ENCODE results near the gene TRIM9.

Gene TRIM9

DNA sequence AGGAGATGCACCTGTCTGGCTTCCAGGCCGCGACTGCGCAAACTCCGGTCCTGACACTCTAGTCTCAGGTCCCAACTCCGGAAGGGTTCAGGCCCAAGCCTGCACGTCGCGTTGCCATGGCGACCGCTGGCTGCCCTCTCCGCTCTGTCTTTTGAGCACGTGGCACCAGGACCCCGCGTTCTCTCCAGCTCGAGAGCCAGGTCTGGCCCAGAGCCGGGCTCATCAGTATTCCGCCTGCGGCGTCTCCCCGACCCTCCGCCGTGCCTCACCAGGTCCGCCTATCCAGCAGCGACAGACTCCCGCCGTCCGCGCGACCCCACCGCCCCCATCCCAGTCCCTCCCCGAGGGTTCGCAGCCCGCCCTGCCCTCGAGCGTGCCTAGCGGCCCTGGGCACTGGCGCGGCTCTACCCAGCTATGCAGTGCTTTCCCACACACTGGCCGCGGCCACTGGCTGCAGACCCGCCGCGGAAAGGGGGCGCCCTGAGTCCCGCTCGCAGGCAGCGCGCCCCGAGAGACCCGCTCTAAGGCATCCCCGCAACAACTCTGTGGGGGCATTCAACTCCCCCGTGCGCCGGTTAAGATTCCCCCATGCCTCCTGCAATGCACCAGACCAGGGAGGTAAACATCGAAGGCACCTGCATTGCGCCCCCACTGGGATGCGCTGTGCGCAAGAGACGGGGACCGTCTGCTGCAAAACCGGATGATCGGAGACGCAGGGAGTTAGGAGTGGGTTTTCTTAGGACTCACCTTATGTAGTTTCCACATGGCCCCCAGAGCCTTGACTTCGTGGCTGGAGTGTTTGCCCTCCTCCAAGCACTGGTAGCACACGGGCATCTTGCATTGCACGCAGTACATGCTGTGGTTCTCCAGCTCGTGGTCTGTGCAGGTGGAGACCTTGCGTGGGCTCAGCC is 1.3 kb downstream of the TRIM9 start:
- DNase-seq, result peak in 3 of 5 experiments; percentile 12 to 56 (median 18)

DNA sequence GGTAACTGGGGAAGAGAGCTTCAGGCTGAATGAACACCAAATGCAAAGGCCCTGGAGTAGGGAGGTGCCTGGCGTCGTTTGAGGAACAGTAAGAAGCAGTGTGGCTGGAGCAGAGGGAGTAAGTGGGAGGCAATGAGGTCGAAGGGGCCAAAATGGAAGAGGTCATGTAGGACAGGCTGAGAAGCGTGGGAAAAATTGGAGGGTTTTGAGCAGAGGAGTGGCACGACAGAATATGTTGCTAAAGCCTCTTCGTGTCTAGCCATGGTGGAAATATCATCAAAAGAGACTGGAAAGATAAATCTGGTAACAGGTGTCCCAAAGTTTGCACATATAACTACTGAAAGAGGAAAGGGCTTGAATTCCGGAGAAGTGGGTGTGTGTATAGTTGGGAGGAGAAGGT is 1.9 kb downstream of the TRIM9 start:
- DNase-seq, result no peak

- no peak for DNase-seq
Observed at GRCh38 chr14:51089278-51089677, 5.6 kb downstream of the TRIM9 start.

DNA sequence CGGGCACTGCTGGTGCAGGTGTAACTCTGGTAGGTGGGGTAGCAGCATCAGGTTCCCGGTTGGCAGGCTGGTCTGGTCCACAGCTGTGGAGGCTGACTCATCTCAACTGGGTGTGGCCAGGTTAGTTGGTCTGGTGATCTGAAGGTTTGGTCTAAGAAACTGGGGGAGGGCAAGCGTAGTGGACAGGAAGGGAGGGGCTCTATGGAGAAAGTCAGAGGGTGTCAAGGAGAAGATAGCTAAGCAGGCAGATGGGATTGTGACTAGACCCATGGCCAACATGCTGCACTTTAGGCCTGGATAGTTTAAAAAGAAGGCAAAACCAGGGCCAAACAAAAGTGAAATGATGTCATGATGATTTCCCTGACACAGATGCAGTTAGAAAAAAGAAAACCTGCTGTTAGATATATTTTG is 7.9 kb downstream of the TRIM9 start:
- no peak for DNase-seq

DNA sequence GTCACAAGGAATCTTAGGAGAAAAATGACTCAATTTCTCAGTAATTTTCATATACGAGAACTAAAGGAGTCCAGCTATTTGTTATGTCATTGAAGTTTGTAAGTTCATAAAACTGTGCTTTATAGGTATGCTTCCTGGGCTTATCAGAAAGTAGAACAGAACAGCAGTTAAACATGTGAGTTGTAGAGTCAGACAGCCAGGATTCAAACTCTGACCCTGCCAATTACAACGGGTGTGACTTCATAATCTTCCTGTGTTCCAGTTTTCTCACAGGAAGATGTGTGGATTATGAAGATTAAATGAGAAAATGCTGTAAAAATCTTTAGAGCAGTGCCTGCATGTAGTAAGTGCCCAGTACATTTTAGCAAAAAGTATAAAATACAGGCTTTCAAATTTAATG is 8.9 kb downstream of the TRIM9 start:
- DNase-seq, result no peak

- no peak for DNase-seq
Observed at GRCh38 chr14:51084962-51085361, 9.9 kb downstream of the TRIM9 start.

DNA sequence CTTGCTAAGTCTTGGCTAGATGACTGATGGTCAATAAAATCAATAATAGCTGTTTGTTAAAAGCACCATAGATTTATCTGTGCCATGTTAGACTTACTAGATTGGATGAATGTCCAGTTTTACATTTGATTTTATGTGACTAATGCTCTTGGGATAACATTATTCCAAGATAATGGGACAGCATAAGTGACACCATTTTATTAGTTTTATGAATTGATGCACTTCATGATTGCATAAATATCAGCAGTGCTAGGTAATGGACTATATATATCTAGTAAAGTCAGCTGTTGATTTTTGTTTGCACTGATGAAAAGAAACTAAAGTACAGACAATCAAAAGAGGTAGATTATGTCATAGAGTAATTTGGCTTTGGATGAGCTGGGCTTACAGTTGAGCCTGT is 10.4 kb downstream of the TRIM9 start:
- DNase-seq, result no peak

DNA sequence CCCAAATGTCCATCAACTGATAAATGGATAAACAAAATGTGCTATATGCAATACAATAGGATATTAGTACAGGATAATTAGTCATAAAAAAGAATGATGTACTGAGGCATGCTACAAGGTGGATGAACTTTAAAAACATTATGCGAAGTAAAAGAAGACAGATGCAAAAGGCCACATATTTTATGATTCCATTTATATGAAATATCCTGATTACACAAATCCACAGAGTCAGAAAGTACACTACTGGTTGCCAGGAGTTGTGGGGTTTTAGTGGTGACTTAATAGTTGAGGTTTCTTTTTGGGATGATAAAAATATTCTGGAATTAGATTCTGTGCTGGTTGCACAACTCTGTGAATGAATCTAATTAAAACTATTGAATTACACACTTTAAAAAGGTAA is 12.6 kb downstream of the TRIM9 start:
- no peak for DNase-seq

DNA sequence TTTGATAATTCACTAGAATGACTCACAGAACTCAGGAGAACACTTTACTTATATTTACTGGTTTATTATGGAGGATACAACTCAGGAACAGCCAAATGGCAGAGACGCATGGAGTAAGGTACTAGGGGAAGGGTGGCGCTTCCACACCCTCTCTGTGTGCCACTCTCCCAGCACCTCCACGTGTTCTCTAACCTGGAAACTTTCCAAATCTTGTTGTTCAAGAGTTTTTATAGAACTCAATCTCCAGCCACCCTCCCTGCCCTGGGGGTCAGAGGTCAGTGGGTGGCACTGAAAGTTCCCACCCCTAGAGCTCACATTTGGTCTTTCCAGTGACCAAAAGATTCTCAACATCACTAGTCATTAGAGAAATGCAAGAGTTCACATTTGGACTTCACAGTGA is 13.2 kb downstream of the TRIM9 start:
- DNase-seq, result no peak

DNA sequence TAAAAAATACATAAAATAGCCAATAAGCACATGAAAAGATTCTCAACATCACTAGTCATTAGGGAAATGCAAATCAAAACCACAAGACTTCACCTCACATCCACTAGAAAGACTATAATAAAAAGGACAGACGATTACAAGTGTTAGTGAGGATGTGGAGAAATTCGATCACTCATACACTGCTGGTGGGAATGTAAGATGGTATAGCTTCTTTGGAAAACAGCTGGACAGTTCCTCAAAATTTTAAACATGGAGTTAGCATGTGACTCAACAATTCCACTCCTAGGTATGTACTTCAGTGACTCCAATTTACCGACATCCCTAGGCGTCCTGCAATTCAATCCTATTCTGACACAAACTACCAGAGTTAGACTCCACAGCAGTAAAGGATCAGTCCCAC is 13.7 kb downstream of the TRIM9 start:
- DNase-seq, result no peak

DNA sequence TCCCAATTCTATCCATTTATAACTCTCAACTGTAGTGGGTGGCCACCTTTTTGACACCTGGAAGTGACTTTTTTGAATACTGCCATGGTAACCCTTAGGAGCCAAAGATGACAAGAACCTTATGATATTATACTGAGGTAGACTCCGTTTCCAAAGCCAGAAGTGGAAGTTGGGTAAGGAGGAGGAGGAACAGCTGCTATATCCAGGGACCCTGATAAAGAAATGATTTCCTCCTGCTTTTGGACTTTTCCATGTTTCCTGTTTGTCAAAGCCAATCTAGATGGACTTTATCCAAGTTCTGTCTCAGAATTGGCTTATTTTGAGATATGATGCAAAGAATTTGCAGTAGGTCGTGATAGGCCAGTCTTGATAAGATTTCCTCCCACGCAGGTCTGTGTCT is 14.3 kb downstream of the TRIM9 start:
- DNase-seq, result no peak

GRCh38 chr14:51079489-51079888 is 15.4 kb downstream of the TRIM9 start:
- DNase-seq, result no peak

DNA sequence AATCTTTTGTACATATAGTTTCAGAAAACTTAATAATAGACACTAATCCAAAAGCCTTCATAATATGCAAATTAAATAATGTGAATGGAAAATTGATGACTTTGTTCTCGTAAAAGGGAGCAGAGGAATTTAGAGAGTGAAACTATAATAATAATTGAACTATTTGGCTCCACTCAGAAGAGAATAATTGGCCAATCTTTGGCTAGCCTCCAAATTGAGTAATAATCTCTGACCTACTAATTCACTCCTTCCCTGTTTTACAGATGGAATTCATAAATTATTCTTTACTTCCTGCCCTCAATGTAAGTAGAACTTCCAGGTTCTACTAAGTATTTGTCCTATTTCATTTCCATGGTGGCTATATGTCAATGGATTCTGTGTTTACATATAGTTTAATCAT is 15.8 kb downstream of the TRIM9 start:
- no peak for DNase-seq

- no peak for DNase-seq
Observed at GRCh38 chr14:51074701-51075385, 20.1 kb downstream of the TRIM9 start.

DNA sequence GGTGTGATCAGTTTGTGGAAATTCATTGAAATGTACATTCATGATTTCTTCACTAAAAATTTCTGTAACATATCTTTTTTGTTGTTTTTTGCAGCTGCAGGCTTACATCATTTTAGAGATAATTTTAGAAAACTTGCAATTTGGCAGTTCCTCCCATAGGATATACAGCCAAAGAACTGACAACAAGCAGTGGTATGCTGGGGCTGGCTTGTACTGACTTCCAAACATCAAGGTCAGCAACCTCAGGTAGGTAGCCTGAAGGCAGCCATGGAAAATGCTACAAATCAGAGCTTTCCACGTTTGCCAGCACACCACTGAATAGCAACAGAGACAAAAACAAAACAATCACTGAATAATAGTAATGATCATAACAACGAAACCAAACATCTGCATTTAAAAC is 21.2 kb downstream of the TRIM9 start:
- DNase-seq, result no peak

GRCh38 chr14:51072976-51073375 is 21.9 kb downstream of the TRIM9 start:
- DNase-seq, result no peak

DNA sequence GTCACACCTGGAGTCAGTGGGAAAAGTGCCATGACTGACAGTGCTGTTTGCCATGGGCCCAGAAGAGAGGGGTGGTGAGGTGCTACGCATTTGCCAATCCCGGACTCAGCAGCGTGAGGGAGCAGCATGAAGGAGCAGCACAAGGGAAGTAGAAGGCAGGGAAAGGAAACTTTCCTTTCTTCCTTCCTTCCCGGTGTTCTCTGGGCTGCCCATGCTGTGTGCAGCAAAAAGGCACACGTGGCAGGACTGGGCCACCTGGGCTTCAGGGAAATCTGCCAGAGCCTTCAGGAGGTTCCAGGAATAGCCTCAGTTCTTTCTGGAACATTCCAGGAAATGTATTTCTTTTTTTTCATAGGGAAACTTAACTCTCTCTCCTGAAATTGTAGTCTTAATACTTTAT is 23.0 kb downstream of the TRIM9 start:
- DNase-seq, result no peak

DNA sequence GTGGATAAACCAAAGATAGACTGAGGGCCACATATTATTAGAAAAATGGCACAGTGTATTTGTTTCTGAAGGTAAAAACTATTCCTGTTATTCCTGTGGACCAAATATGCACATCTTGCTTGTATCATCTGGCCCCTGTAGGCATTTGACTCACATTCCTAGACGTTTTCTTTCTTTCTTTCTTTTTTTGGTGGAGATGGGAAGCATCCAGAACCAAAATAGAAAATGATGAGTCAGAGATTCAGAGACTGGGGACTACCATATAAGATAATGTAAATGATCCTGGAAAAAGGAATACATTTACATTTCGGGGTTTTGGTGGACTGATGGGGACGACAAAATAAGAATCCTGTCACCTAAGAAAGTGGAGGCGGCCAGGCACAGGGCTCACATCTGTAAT is 24.2 kb downstream of the TRIM9 start:
- no peak for DNase-seq

GRCh38 chr14:51069055-51069454 is 25.9 kb downstream of the TRIM9 start:
- no peak for DNase-seq

GRCh38 chr14:51068268-51068667 is 26.6 kb downstream of the TRIM9 start:
- DNase-seq, result no peak

DNA sequence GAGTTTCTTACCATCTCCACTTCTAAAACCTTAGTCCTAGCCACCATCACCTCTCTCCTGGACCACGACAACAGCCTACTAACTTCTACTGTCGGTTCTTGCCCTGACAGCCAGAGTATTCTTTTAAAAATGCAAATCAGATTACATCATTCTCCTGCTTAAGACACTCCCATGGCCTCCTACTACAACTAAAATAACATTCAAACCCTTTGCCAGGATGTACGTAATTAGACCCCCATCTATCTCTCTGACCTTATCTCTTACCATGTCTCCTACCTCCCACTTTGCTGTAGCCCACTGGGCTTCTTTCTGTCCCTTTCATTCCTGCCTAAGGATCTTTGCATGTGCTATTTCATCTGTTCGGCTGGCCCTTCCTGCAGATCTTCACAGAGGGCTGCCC is 27.6 kb downstream of the TRIM9 start:
- no peak for DNase-seq

GRCh38 chr14:51066576-51066975 is 28.3 kb downstream of the TRIM9 start:
- no peak for DNase-seq

DNA sequence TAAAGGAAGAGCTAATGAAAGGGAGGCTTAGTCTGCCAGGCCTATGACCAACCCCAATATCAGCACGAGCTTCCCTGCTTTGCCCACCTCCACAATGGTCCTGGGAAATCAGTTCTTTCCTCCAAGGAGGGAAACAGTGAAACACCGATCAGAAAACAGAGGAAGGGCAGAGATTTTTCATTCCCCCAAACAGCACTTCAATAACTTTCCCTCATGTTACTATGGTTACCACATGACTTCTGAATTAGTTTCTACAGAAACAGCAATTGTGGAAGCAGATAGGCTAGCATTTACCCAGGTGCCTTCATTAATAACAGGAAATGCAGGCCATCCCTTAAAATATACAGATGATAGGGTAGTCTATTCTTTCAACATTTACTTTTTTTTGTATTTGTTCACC is 35.9 kb downstream of the TRIM9 start:
- DNase-seq, result no peak

DNA sequence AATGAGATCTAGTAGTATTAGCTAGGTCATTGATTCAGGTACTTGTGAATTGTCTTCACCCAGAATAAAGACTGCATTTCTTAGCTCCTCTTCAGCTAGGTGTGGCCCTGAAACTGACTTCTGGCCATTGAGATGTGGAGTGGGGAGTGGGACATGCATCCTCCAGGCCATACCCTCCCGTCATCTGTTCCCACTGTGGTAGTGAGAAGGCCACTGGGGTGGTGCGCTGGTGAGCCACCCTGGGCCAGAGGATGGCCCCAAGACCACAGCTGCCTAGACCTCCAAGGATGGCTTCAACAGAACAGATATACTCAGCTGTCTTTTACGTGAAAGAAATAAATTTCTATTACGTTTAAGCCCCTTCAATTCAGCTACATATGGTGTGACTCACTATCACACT is 36.5 kb downstream of the TRIM9 start:
- no peak for DNase-seq

Measured in T-helper 2 cell (primary cell).